ENCODE data around the gene MEAK7.

DNA sequence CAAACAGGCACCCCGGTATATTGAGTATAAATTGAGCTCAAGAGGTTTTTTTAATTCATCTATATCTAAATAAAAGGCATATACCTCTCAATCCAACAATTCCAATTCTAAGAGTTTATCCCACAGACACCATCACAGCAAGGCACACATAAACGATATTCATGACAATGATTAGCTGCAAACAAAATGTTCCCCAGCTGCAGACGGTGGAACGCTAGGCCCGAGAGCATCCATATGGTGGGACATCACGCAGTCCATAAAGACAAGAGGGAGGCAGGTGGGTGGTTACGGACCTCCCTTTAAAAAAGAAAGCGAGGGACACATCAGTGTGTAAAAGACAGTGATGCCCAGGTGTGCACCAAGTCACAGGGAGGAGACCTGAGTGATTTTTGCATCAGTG is 28.1 kb downstream of the MEAK7 start:
- TF ChIP-seq, protein P1, sequence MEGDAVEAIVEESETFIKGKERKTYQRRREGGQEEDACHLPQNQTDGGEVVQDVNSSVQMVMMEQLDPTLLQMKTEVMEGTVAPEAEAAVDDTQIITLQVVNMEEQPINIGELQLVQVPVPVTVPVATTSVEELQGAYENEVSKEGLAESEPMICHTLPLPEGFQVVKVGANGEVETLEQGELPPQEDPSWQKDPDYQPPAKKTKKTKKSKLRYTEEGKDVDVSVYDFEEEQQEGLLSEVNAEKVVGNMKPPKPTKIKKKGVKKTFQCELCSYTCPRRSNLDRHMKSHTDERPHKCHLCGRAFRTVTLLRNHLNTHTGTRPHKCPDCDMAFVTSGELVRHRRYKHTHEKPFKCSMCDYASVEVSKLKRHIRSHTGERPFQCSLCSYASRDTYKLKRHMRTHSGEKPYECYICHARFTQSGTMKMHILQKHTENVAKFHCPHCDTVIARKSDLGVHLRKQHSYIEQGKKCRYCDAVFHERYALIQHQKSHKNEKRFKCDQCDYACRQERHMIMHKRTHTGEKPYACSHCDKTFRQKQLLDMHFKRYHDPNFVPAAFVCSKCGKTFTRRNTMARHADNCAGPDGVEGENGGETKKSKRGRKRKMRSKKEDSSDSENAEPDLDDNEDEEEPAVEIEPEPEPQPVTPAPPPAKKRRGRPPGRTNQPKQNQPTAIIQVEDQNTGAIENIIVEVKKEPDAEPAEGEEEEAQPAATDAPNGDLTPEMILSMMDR (IDR thresholded peaks at IDR 0.05): no peak
- no peak for TF ChIP-seq POLR2AphosphoS5 (IDR thresholded peaks at IDR 0.05; ENCODE audit: insufficient read depth in 1 of 2, low read depth in 1 of 2)
- TF ChIP-seq POLR2A (IDR thresholded peaks at IDR 0.05): no peak
